Measurements from ENCODE around the gene PRADC1.

- peak in 1 of 5 experiments; percentile 6 for TF ChIP-seq CTCF (IDR thresholded peaks at IDR 0.05 in 4 of 5, conservative IDR thresholded peaks at IDR 0.05 in 1 of 5)
- peak; percentile 73 to 74 for TF ChIP-seq POLR2A (IDR thresholded peaks at IDR 0.05)
These were observed 1.1 kb upstream of the PRADC1 start, which contains the start of gene CCT7 for GRCh38 chr2:73233932-73234832.
